ENCODE results near the gene TAP2.

DNA sequence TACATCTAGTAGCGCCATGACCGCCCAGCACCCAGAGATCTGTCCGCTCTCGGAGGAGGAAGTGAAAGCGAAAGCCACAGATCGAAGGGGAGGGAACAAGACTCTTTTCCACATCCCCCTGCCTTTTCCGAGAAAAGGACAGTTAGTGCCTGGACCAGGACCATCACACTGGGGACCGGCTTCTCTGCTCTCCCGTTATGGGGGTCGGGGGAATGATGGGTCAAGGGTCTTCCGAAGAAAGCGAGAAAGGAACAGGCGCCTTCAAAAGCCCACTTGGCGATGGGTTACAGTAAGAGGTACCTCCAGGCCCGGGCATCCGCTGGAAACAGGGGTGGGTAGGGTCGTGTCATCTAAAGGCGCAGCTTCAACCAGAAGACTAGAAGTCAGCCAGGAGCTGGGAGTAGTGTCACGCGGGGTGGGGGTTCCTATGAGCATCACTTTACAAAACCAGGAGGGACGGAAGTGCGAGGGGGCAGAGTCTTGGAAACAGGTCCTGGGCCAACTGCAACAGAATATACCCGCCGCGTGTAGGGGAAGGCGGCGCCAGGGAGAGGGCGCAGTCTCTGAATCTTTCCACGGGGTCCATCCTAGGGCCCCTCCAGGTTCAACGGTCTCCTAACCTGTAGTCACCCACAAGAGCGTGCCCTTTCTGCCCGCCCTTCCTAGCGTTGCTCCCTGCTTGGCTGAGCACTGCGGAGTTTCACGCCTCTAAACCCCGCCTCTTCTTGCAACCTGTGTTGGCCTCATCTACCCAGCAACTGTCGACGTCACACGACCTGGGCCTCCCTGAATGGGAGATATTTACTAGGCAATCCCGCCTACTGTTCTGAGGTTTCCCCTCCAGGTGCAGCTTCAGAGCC, 5.7 kb upstream of the TAP2 start, which contains the start of gene PSMB8:
- no peak for TF ChIP-seq EZH2 (IDR thresholded peaks at IDR 0.05; ENCODE audit: low read depth, unreplicated experiment)
- peak; percentile 79; the same call in 1 of the 2 replicates for TF ChIP-seq POLR2AphosphoS5 (IDR thresholded peaks at IDR 0.05; ENCODE audit: low read depth)
- TF ChIP-seq, protein P1, sequence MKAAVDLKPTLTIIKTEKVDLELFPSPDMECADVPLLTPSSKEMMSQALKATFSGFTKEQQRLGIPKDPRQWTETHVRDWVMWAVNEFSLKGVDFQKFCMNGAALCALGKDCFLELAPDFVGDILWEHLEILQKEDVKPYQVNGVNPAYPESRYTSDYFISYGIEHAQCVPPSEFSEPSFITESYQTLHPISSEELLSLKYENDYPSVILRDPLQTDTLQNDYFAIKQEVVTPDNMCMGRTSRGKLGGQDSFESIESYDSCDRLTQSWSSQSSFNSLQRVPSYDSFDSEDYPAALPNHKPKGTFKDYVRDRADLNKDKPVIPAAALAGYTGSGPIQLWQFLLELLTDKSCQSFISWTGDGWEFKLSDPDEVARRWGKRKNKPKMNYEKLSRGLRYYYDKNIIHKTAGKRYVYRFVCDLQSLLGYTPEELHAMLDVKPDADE (IDR thresholded peaks at IDR 0.05) = no peak
- TF ChIP-seq, protein P2, sequence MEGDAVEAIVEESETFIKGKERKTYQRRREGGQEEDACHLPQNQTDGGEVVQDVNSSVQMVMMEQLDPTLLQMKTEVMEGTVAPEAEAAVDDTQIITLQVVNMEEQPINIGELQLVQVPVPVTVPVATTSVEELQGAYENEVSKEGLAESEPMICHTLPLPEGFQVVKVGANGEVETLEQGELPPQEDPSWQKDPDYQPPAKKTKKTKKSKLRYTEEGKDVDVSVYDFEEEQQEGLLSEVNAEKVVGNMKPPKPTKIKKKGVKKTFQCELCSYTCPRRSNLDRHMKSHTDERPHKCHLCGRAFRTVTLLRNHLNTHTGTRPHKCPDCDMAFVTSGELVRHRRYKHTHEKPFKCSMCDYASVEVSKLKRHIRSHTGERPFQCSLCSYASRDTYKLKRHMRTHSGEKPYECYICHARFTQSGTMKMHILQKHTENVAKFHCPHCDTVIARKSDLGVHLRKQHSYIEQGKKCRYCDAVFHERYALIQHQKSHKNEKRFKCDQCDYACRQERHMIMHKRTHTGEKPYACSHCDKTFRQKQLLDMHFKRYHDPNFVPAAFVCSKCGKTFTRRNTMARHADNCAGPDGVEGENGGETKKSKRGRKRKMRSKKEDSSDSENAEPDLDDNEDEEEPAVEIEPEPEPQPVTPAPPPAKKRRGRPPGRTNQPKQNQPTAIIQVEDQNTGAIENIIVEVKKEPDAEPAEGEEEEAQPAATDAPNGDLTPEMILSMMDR (conservative IDR thresholded peaks at IDR 0.05; ENCODE audit: low read depth in 2 of 2) = 0 out of 4 replicates have a peak, but pooled peaks of 1 of the 2 experiments have one; percentile 7
- TF ChIP-seq, protein P3, sequence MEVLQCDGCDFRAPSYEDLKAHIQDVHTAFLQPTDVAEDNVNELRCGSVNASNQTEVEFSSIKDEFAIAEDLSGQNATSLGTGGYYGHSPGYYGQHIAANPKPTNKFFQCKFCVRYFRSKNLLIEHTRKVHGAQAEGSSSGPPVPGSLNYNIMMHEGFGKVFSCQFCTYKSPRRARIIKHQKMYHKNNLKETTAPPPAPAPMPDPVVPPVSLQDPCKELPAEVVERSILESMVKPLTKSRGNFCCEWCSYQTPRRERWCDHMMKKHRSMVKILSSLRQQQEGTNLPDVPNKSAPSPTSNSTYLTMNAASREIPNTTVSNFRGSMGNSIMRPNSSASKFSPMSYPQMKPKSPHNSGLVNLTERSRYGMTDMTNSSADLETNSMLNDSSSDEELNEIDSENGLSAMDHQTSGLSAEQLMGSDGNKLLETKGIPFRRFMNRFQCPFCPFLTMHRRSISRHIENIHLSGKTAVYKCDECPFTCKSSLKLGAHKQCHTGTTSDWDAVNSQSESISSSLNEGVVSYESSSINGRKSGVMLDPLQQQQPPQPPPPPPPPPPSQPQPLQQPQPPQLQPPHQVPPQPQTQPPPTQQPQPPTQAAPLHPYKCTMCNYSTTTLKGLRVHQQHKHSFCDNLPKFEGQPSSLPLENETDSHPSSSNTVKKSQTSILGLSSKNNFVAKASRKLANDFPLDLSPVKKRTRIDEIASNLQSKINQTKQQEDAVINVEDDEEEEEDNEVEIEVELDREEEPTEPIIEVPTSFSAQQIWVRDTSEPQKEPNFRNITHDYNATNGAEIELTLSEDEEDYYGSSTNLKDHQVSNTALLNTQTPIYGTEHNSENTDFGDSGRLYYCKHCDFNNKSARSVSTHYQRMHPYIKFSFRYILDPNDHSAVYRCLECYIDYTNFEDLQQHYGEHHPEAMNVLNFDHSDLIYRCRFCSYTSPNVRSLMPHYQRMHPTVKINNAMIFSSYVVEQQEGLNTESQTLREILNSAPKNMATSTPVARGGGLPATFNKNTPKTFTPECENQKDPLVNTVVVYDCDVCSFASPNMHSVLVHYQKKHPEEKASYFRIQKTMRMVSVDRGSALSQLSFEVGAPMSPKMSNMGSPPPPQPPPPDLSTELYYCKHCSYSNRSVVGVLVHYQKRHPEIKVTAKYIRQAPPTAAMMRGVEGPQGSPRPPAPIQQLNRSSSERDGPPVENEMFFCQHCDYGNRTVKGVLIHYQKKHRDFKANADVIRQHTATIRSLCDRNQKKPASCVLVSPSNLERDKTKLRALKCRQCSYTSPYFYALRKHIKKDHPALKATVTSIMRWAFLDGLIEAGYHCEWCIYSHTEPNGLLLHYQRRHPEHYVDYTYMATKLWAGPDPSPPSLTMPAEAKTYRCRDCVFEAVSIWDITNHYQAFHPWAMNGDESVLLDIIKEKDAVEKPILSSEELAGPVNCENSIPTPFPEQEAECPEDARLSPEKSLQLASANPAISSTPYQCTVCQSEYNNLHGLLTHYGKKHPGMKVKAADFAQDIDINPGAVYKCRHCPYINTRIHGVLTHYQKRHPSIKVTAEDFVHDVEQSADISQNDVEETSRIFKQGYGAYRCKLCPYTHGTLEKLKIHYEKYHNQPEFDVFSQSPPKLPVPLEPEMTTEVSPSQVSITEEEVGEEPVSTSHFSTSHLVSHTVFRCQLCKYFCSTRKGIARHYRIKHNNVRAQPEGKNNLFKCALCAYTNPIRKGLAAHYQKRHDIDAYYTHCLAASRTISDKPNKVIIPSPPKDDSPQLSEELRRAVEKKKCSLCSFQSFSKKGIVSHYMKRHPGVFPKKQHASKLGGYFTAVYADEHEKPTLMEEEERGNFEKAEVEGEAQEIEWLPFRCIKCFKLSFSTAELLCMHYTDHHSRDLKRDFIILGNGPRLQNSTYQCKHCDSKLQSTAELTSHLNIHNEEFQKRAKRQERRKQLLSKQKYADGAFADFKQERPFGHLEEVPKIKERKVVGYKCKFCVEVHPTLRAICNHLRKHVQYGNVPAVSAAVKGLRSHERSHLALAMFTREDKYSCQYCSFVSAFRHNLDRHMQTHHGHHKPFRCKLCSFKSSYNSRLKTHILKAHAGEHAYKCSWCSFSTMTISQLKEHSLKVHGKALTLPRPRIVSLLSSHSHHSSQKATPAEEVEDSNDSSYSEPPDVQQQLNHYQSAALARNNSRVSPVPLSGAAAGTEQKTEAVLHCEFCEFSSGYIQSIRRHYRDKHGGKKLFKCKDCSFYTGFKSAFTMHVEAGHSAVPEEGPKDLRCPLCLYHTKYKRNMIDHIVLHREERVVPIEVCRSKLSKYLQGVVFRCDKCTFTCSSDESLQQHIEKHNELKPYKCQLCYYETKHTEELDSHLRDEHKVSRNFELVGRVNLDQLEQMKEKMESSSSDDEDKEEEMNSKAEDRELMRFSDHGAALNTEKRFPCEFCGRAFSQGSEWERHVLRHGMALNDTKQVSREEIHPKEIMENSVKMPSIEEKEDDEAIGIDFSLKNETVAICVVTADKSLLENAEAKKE (CRISPR knock-in tag; IDR thresholded peaks at IDR 0.05) = no peak

All from GM23338 (cell line).